ENCODE results near the gene PSKH1.

PSKH1 gene

DNA sequence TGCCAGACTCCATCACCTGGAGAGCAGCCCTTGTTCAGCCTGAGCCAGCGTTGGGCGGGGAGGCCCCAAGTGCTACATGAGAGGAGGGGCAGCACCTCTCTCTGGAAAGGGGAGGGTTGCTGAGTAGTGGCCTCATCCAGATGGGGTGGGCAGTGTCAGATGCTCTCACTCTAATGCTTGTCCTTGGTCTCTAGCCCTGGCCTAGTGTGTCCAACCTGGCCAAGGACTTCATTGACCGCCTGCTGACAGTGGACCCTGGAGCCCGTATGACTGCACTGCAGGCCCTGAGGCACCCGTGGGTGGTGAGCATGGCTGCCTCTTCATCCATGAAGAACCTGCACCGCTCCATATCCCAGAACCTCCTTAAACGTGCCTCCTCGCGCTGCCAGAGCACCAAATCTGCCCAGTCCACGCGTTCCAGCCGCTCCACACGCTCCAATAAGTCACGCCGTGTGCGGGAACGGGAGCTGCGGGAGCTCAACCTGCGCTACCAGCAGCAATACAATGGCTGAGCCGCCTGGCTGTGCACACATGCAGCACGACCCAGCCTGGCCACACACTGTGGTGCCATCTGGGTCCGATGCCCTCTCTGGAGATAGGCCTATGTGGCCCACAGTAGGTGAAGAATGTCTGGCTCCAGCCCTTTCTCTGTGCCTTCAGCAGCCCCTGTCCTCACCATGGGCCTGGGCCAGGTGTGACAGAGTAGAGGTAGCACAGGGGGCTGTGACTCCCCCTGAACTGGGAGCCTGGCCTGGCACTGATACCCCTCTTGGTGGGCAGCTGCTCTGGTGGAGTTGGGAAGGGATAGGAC, 34.3 kb downstream of the PSKH1 start:
- Histone ChIP-seq H3K79me2 (ENCODE audit: control insufficient read depth, insufficient read depth, low read length, poor library complexity) (no peaks in the 10 kb centered on the region), H2AK5ac (ENCODE audit: low read length) (no peak overlapping the region), H3K18ac (ENCODE audit: low read length) (no peak overlapping the region), H3K4me3 (ENCODE audit: low read depth, low read length) (no peak overlapping the region), H2AFZ (ENCODE audit: insufficient read depth, low read length, poor library complexity) (no peak overlapping the region), H4K91ac (ENCODE audit: low read depth, low read length) (no peak overlapping the region), H3K27ac (ENCODE audit: low read depth, low read length) (no peak overlapping the region), H3K4me1 (ENCODE audit: control insufficient read depth in 1 of 2, insufficient read depth in 2 of 2, low read length in 2 of 2) (no peaks in the 10 kb centered on the region), H3K9me3 (ENCODE audit: insufficient read depth, low read depth, low read length) (peaks cover 6% of the 10 kb centered on the region), H3K14ac (ENCODE audit: low read length) (no peak overlapping the region), H3K36me3 (ENCODE audit: control insufficient read depth in 1 of 2, insufficient read depth in 2 of 2, low read length in 2 of 2) (peaks cover 18 to 20% of the 10 kb centered on the region in 2 experiments), H2BK5ac (ENCODE audit: low read depth, low read length, poor library complexity) (no peak overlapping the region), H3K4me2 (ENCODE audit: low read length) (no peak overlapping the region), H3K9ac (ENCODE audit: low read length) (no peak overlapping the region), H3K79me1 (ENCODE audit: low read length) (no peaks in the 10 kb centered on the region), H3K27me3 (ENCODE audit: insufficient read depth, low read length) (no peaks in the 10 kb centered on the region), H3K23ac (ENCODE audit: low read length) (no peak overlapping the region), H4K12ac (ENCODE audit: low read depth, low read length) (no peak overlapping the region), H2BK12ac (ENCODE audit: low read length) (no peak overlapping the region), H3K4ac (ENCODE audit: low read depth, low read length) (no peak overlapping the region), H4K8ac (ENCODE audit: low read depth, low read length) (no peak overlapping the region), H2BK120ac (ENCODE audit: insufficient read depth, low read length, poor library complexity) (no peak overlapping the region)
- peak in 1 of 2 donors; percentile 16 for DNase-seq
- WGBS (ENCODE audit: extremely low coverage, insufficient coverage, insufficient read length), result no CpG with 5 or more reads among the region's 22 CpGs

DNA sequence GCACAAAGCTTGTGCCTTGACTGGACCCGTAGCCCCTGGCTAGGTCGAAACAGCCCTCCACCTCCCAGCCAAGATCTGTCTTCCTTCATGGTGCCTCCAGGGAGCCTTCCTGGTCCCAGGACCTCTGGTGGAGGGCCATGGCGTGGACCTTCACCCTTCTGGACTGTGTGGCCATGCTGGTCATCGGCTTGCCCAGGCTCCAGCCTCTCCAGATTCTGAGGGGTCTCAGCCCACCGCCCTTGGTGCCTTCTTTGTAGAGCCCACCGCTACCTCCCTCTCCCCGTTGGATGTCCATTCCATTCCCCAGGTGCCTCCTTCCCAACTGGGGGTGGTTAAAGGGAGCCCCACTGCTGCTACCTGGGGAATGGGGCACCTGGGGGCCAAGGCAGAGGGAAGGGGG, 35.1 kb downstream of the PSKH1 start:
- Histone ChIP-seq H2BK120ac (ENCODE audit: insufficient read depth, low read length, poor library complexity) (no peak overlapping the region), H3K9ac (ENCODE audit: low read length) (no peak overlapping the region), H3K18ac (ENCODE audit: low read length) (no peak overlapping the region), H4K8ac (ENCODE audit: low read depth, low read length) (no peak overlapping the region), H2BK5ac (ENCODE audit: low read depth, low read length, poor library complexity) (no peak overlapping the region), H3K4me2 (ENCODE audit: low read length) (no peak overlapping the region), H4K12ac (ENCODE audit: low read depth, low read length) (no peak overlapping the region), H3K23ac (ENCODE audit: low read length) (no peak overlapping the region), H3K36me3 (ENCODE audit: control insufficient read depth in 1 of 2, insufficient read depth in 2 of 2, low read length in 2 of 2) (peaks cover 17 to 20% of the 10 kb centered on the region in 2 experiments), H3K79me1 (ENCODE audit: low read length) (no peaks in the 10 kb centered on the region), H4K91ac (ENCODE audit: low read depth, low read length) (no peak overlapping the region), H2BK12ac (ENCODE audit: low read length) (no peak overlapping the region), H3K14ac (ENCODE audit: low read length) (no peak overlapping the region), H2AFZ (ENCODE audit: insufficient read depth, low read length, poor library complexity) (no peak overlapping the region), H3K4me3 (ENCODE audit: low read depth, low read length) (no peak overlapping the region), H3K9me3 (ENCODE audit: insufficient read depth, low read depth, low read length) (peaks cover 6% of the 10 kb centered on the region), H3K27me3 (ENCODE audit: insufficient read depth, low read length) (no peaks in the 10 kb centered on the region), H3K4ac (ENCODE audit: low read depth, low read length) (no peak overlapping the region), H3K79me2 (ENCODE audit: control insufficient read depth, insufficient read depth, low read length, poor library complexity) (no peaks in the 10 kb centered on the region), H3K4me1 (ENCODE audit: control insufficient read depth in 1 of 2, insufficient read depth in 2 of 2, low read length in 2 of 2) (no peaks in the 10 kb centered on the region), H2AK5ac (ENCODE audit: low read length) (no peak overlapping the region), H3K27ac (ENCODE audit: low read depth, low read length) (no peak overlapping the region)
- DNase-seq, result no peak
- no CpG with 5 or more reads among the region's 7 CpGs for WGBS (ENCODE audit: extremely low coverage, insufficient coverage, insufficient read length)

DNA sequence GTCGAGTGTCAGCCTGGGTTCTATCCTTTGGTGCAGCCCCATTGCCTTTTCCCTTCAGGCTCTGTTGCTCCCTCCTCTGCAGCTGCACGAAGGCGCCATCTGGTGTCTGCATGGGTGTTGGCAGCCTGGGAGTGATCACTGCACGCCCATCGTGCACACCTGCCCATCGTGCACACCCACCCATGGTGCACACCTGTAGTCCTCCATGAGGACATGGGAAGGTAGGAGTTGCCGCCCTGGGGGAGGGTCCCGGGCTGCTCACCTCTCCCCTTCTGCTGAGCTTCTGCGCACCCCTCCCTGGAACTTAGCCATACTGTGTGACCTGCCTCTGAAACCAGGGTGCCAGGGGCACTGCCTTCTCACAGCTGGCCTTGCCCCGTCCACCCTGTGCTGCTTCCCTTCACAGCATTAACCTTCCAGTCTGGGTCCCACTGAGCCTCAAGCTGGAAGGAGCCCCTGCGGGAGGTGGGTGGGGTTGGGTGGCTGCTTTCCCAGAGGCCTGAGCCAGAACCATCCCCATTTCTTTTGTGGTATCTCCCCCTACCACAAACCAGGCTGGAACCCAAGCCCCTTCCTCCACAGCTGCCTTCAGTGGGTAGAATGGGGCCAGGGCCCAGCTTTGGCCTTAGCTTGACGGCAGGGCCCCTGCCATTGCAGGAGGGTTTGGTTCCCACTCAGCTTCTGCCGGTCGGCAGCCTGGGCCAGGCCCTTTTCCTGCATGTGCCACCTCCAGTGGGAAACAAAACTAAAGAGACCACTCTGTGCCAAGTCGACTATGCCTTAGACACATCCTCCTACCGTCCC, 35.7 kb downstream of the PSKH1 start:
- Histone ChIP-seq H2AFZ (ENCODE audit: insufficient read depth, low read length, poor library complexity) (no peak overlapping the region), H4K91ac (ENCODE audit: low read depth, low read length) (no peak overlapping the region), H3K27me3 (ENCODE audit: insufficient read depth, low read length) (no peaks in the 10 kb centered on the region), H3K23ac (ENCODE audit: low read length) (no peak overlapping the region), H2BK120ac (ENCODE audit: insufficient read depth, low read length, poor library complexity) (no peak overlapping the region), H3K14ac (ENCODE audit: low read length) (no peak overlapping the region), H3K27ac (ENCODE audit: low read depth, low read length) (no peak overlapping the region), H3K4ac (ENCODE audit: low read depth, low read length) (no peak overlapping the region), H2BK12ac (ENCODE audit: low read length) (no peak overlapping the region), H4K8ac (ENCODE audit: low read depth, low read length) (no peak overlapping the region), H2BK5ac (ENCODE audit: low read depth, low read length, poor library complexity) (no peak overlapping the region), H3K9me3 (ENCODE audit: insufficient read depth, low read depth, low read length) (peaks cover 6% of the 10 kb centered on the region), H3K79me1 (ENCODE audit: low read length) (no peaks in the 10 kb centered on the region), H3K79me2 (ENCODE audit: control insufficient read depth, insufficient read depth, low read length, poor library complexity) (no peaks in the 10 kb centered on the region), H2AK5ac (ENCODE audit: low read length) (no peak overlapping the region), H3K4me2 (ENCODE audit: low read length) (no peak overlapping the region), H4K12ac (ENCODE audit: low read depth, low read length) (no peak overlapping the region), H3K4me1 (ENCODE audit: control insufficient read depth in 1 of 2, insufficient read depth in 2 of 2, low read length in 2 of 2) (no peaks in the 10 kb centered on the region), H3K36me3 (ENCODE audit: control insufficient read depth in 1 of 2, insufficient read depth in 2 of 2, low read length in 2 of 2) (peaks cover 11 to 14% of the 10 kb centered on the region in 2 experiments), H3K18ac (ENCODE audit: low read length) (no peak overlapping the region), H3K4me3 (ENCODE audit: low read depth, low read length) (no peak overlapping the region), H3K9ac (ENCODE audit: low read length) (no peak overlapping the region)
- peak; percentile 63 to 84 for DNase-seq
- WGBS (ENCODE audit: extremely low coverage, insufficient coverage, insufficient read length), result no CpG with 5 or more reads among the region's 16 CpGs

DNA sequence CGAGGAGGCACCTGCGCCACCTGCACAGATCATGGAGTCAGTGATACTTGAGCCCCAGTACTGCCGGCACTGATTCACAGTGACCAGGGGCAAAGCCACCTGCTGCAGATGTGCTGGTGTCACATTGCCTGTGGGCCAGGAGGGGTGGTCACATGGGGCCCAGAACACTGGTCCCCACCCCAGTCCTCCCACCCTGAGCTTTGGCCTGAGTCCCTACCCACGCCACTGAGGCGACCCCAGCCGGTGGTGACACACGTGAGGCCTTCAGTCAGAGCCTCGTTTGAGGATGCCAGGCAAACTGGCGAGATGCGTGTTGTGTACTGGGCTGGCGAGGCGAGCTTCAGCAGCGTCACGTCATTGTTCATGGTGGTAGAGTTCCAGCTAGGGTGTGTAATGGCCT, 37.1 kb downstream of the PSKH1 start:
- Histone ChIP-seq H3K4me3 (ENCODE audit: low read depth, low read length) (no peak overlapping the region), H3K27me3 (ENCODE audit: insufficient read depth, low read length) (no peaks in the 10 kb centered on the region), H3K4ac (ENCODE audit: low read depth, low read length) (no peak overlapping the region), H2BK12ac (ENCODE audit: low read length) (no peak overlapping the region), H3K9me3 (ENCODE audit: insufficient read depth, low read depth, low read length) (peaks cover 6% of the 10 kb centered on the region), H3K14ac (ENCODE audit: low read length) (no peak overlapping the region), H2AK5ac (ENCODE audit: low read length) (no peak overlapping the region), H3K36me3 (ENCODE audit: control insufficient read depth in 1 of 2, insufficient read depth in 2 of 2, low read length in 2 of 2) (peaks cover 9 to 11% of the 10 kb centered on the region in 2 experiments), H4K12ac (ENCODE audit: low read depth, low read length) (no peak overlapping the region), H4K91ac (ENCODE audit: low read depth, low read length) (no peak overlapping the region), H2BK120ac (ENCODE audit: insufficient read depth, low read length, poor library complexity) (no peak overlapping the region), H3K79me2 (ENCODE audit: control insufficient read depth, insufficient read depth, low read length, poor library complexity) (no peaks in the 10 kb centered on the region), H3K23ac (ENCODE audit: low read length) (no peak overlapping the region), H2AFZ (ENCODE audit: insufficient read depth, low read length, poor library complexity) (no peak overlapping the region), H3K18ac (ENCODE audit: low read length) (no peak overlapping the region), H2BK5ac (ENCODE audit: low read depth, low read length, poor library complexity) (no peak overlapping the region), H4K8ac (ENCODE audit: low read depth, low read length) (no peak overlapping the region), H3K79me1 (ENCODE audit: low read length) (no peaks in the 10 kb centered on the region), H3K9ac (ENCODE audit: low read length) (no peak overlapping the region), H3K27ac (ENCODE audit: low read depth, low read length) (no peak overlapping the region), H3K4me1 (ENCODE audit: control insufficient read depth in 1 of 2, insufficient read depth in 2 of 2, low read length in 2 of 2) (peaks cover 6 to 7% of the 10 kb centered on the region in 2 experiments), H3K4me2 (ENCODE audit: low read length) (no peak overlapping the region)
- WGBS (ENCODE audit: extremely low coverage, insufficient coverage, insufficient read length), result no CpG with 5 or more reads among the region's 14 CpGs
- no peak for DNase-seq

Measured in trophoblast cell (in vitro differentiated cells and primary cell).